Stimulated activated CD8-positive, alpha-beta memory T cell treated with anti-CD3 and anti-CD28 coated beads, Interleukin-4, amount 100 ng/mL, for 48 hours (primary cell): ENCODE results near the gene SIGMAR1.

ENCODE experiments used
- DNase-seq: peaks from one replicate; pipeline ENCODE4 v3.0.0-alpha.2; 2020

The SIGMAR1 gene

DNA sequence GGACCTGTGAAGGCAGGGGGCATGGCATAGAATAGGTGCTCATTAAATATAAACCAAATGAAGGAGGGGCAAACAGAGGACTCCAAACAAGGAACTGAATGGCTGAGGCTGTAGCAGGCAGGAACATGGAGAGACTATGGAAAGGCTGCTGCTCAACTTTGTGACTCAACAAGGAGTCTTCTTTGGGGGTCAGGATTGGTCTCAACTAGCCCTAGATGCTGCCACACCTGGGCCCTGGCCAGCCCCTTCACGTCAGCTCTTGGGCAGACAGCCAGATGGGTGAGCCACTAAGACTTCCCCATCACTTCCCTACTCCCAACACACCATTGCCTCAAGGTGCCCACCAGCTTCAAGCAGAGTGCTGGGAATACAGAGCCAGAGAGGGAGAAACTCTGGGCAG lies 36.7 kb downstream of the SIGMAR1 start:
- no peak for DNase-seq

DNA sequence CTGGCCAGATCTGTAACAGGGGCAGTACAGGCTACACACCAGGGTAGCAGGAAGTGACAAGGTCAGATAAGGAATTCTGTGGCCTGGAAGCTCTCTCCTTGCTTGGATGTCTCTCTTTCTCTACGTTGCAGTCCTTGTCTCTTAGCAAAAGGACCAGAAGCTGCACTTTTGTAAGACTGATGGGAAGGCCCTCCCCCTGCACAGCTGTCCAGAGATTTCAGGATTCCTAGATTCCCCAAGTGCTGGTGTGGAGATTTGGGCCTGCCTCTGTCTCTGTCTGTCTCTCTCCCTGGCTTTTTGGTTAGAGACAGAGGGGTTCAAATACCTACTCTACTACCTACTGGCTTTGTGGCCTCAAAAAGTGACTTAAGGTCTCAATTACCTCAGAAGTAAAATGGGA lies 38.0 kb downstream of the SIGMAR1 start:
- no peak for DNase-seq

DNA sequence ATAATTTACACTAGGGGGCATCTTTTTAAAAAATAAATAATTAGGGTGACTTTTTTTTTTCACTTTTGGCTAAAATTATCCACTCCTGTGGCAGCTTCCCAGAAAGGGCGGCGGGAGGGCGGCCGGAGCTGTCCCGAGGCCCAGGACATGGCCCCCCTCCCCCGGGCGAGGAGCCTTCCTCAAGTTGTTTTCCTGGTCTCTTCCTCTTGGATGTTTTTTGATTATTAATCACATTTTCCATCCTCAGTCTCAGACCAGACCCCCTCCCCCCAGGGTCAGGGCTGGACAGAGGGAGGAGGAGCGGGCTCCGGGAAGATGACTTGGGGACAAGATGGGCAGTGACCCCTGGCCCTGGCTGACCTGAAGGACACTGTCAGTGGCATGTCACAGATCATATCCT lies 43.4 kb downstream of the SIGMAR1 start:
- DNase-seq, result no peak

DNA sequence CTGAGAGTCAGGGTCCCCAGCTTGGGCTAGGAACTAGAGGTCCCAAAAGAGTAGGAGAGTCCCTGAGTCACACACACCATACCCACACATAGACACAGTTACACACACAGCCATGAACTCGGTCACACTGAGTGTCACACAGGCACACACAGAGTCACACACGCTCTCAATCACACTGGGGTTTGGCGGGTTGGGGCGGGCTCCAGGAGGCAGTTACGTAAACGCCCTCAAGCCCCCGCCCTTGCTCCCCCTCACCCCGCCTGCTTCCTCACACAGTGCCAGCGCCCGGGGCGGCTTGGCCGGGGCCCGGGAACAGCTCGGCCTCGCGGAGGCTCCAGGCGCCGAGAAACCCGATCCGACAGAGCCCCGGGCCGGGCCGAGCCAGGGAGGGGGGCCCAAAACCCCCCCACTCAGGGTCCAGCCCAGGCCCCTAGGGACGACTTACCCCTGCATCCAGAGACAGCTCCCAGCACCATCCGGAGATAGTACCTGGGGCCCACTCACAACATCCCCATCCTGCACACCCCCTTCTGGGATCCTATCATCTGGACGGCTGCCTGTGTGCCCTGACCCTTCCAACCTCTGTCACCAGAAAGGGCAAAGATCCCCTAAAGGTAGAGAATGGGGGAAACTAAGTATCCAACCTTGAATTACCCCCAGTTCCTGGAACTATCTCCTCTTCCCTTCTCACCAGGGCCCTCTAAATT lies 44.5 kb downstream of the SIGMAR1 start:
- DNase-seq, result no peak

DNA sequence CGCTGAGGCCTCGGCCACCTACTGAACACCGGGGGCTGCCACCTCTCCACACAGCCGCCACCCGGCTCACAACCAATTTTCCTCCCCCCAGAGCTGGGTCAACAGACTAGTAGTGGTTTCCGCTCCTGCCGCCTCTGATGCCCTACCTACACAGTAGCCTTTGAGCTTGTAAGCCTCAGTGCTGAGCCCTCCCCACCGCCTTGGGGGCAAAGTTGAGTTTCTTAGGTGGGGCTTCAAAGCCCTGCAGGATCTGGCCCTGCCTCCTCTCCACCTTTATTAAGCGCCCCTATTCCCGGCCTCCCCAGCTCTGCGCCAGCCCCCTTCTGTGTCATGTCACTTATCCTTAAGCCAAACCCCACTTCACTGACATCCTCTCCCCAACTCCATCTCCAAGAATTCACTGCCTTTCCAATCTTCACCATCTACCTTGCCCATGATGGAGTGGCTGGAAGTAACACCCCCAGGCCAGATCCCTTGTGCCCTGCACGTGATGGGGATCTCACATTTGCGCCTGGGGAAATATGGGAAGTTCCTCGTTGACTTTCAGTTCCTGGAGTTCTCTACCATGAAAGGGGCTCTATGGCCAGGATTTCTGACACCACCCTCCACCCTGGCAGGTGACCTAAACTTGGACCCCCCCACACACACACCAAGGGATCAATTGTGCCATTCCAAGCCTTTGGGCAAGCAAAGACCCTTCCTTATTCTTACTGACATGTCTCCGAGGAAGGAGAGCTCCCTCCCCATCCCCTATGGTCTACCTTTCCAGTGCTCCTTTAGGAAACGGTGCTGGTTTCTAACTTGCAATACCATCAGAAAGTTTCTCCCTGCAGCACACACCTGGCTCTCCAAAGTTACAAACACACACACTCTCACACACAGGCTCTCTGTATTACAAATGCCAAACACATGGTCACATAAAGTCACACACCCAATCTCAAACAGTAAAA lies 45.4 kb downstream of the SIGMAR1 start:
- DNase-seq, result no peak

DNA sequence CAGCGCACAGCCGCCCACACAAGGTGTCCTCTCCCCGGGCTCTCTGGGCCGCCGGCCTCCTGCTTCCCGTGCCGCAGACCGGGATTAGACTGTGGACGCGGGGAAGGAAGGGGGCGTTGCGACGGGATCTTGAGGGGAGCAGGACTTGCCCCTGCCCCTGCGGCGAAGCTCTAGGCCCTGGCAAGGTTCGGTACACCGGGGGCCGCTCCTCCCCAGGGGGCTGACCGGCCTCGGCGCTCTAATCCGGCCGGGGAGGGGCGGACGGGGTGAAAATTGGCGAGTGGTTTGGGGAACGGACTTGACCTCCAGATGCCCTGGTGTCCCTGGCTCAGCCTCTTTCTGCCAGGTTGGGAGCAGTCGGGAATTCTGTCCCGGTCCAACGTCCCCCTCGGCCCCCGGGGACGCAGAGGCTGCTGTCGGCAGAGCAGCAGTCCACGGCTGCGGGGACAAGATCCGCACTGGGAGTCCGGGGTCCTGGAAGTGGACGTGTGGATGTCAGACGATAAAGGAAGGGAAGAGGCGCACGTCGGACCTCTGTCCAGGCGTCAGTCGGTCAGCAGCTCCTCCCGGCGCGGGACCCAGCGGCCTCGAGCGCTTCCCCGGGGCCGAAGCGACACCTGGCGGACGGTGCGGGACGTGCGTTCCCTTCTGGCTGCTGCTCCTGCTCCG lies 46.2 kb downstream of the SIGMAR1 start:
- peak; percentile 91 for DNase-seq

DNA sequence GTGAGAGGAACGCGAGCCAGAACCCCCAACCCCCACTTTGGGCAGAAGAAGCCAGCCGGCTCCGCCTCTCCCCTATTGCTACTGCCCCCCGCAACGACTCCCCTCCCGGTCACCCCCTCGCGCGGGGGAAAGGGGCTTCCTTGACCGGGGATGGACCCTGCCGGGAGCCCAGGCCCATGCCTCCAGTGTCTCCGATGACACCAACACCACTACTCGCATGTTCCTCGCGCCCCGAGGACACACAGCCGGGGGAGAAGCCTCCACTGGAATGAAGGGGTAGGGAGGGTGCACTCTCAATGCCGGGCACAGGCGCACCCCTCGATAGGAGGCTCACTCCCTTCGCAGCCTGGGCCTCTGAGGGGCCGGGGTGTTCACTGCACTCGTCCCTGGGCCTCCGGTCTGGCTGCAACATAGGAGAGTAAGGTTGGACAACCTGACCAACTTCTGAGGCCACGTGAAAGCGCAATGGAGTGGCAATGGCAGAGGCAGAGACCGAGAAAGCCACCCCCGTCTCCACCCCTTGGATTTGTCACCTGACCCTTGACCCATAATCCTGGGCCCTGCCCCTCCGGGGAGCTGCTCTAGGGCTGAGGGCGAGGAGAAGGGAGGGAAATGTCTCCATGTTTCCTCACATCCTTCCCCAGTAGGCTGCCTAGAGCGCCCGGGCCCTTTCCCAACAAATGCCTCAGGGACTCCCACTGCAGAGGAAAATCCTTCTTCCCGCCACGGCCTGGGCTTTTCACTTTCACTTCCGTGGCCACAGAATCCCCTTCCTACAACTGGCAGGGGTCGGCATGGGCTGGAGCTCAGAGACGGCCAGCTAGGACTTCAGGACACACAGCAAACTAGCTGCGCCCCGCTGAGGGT lies 47.0 kb downstream of the SIGMAR1 start:
- peak; percentile 39 for DNase-seq

DNA sequence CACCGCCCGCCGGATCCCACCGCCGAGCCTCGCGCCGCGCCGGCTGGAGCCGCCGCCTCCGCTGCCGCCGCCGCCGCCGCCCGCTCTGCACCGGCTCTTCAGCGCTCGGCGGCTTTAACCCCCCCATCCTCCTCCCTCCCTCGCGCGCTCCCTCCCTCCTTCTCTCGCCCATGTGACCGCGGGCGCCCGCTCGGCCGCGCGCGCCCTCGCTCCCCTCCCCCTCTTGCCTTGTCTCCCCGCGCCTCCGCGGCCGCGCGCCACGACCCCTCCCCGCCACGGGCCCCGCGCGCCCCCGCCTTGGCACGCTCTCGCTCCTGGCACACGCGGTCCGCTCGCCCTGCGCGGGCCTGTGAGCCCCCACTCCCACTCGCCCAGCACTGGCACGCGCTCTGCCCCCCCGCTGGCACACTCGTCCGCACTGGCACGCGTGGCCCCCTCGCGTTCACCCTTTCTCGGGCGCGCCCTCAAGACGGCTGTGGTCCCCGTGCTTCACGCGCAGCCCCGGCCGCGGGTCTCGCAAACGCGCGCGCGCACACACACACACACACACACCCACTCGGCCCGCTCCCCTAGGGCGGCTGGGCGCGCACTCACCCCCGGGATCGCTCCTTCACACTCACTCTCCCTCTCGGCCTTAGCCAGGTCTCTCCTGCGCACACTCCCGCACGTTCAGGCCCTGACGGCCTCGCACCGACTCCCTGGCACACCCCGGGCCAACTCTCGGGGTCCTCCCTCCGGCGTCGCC lies 47.8 kb downstream of the SIGMAR1 start, which contains the start of gene CNTFR:
TSS of gene CNTFR (minus strand) at position 89 of the 745 bp plus-strand sequence. CDS start 20,743 bp downstream, outside the sequence.
- DNase-seq, result peak; percentile 34

DNA sequence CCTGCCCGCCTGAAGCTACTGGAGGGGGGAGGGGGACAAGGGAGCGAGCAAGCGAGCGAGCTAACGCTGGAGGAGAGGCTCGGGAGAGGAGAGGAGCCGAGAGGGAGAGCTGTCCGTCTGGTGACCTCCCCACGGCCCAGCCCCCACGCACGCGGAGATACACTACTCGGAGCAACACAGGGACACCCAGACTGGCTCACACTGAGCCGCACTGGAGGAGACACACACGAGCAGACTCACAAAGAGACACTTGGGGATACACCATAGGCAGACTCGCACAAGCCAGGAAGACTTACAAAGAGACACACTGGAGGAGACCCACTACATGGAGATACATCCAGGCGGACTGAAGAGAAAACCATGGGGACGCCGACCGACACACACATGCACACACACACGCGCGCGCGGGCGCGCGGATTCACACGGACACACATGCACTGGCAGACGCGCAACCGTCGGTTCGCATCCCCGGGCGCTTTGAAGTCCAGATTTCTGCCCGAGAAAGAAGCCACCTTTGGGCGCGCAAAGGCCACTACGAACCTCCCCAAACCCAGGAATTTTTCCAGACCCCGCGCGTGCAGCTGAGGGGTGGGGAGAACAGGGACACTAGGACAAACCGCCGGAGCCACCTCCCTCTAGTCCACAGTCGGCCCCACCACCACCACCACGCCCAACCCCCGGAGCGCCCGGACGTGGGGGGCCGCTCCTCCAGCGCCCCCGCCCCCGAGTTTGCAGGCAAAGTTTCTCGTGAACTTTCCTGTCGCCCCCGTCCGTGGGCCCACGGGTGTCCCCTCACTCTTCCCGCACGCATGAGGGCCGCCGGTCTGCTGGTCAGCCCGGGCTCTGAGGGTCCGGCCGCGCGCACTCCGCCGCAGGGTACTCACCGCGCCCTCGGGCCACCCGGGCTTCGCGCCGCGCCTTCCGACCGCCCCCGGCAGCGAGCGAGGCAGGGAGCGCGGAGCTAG lies 48.6 kb downstream of the SIGMAR1 start:
- no peak for DNase-seq

DNA sequence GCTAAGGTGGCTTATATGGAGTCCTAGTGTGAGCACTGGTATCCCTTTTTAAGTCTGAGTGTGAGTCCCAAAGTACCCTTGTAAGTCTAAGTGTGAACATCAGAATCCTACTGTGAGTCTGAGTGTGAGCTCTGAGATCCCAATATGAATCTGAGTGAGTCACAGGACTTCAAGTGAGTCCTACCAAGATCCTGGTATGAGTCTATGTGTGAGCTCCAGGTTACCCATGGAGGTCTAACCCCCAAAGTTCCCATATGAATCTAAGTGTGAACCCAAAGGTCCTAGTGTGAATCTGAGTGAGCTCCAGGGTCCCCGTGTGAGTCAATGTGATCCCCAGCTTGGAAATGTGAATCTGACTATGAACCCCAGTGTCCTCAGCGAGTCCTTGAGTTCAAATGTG lies 50.3 kb downstream of the SIGMAR1 start:
- no peak for DNase-seq

DNA sequence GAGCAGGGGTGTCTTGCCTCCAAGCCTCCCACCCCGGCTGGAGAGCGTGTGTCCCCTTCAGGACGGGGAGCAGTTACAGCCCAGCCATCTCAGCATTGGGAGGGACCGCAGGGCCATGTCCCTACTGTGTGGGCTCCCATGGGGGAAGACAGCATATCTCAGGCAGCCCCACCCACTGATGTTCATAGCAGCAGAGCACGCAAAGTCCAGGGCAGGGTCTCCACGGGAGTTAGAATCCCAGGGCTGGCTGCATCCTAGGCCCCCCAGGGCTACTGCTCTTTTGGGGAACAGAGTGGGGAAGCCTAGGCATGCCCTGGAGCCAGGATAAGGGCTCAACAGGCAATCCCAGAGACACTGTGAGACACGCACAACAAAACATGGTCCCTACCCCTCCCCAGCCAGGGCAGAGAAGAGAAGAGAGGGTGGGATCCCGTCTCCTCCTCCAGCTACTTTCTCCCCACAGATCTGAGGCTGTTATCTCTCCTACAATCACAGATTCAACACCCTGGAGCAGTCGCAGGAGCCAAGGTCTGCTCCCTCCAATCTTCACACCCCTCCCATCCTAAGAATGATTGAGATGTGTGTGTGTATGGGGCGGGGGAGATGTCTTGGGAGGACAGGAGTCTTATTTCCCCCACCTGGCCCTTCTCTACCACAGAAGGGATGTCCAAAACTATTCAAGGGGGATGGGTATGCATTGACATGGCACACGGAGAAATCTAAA lies 51.5 kb downstream of the SIGMAR1 start:
- DNase-seq, result no peak

DNA sequence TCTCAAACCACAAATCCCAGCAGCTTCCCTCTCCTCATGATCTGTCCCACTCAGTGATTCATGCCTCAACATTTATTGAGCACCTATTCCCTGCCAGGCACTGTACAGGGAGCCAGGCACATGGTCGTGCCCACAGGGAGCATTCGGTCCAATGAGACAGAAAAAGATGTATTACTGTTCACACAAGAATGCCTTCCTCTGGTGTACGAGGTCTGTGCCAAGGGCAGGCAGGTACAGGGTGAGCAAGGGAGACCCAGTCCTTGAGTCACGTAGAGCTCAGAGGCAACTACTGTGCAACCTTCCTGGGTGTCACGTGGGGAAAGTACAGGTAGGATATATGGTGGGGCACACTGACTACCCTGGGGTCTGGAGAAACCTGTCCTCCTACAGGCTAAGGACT lies 52.6 kb downstream of the SIGMAR1 start:
- DNase-seq, result no peak
